HG02840 (cell line): ENCODE results near the gene AUTS2.

Source experiments
- ATAC-seq: cut with Tn5 transposase; IDR thresholded peaks from one replicate; pipeline ENCODE4 v1.9.1; 2021; ENCODE audit warnings: mild to moderate bottlenecking, moderate library complexity, moderate number of reproducible peaks; ENCODE audit not compliant: unreplicated experiment, low FRiP score

The AUTS2 gene

GRCh38 chr7:70069977-70070376 is 471.7 kb downstream of the AUTS2 start:
- no peak for ATAC-seq

GRCh38 chr7:70071766-70072165 is 473.5 kb downstream of the AUTS2 start:
- ATAC-seq, result no peak

- no peak for ATAC-seq
Measured at GRCh38 chr7:70072220-70072619, 473.9 kb downstream of the AUTS2 start.

- ATAC-seq, result no peak
Measured at GRCh38 chr7:70076325-70076724, 478.1 kb downstream of the AUTS2 start.

GRCh38 chr7:70082099-70082611 is 483.9 kb downstream of the AUTS2 start:
- ATAC-seq, result no peak

GRCh38 chr7:70091362-70091761 is 493.1 kb downstream of the AUTS2 start:
- ATAC-seq, result no peak

GRCh38 chr7:70092314-70093204 is 494.3 kb downstream of the AUTS2 start:
- no peak for ATAC-seq

GRCh38 chr7:70093205-70093904 is 495.1 kb downstream of the AUTS2 start:
- ATAC-seq, result no peak

GRCh38 chr7:70094831-70095230 is 496.6 kb downstream of the AUTS2 start:
- no peak for ATAC-seq

GRCh38 chr7:70097645-70098044 is 499.4 kb downstream of the AUTS2 start:
- no peak for ATAC-seq

- ATAC-seq, result no peak
Measured at GRCh38 chr7:70098133-70098561, 499.9 kb downstream of the AUTS2 start.

- ATAC-seq, result no peak
Measured at GRCh38 chr7:70098905-70099672, 500.8 kb downstream of the AUTS2 start.

GRCh38 chr7:70104243-70104642 is 506.0 kb downstream of the AUTS2 start:
- ATAC-seq, result no peak

- no peak for ATAC-seq
Measured at GRCh38 chr7:70113078-70113477, 514.8 kb downstream of the AUTS2 start.

GRCh38 chr7:70113536-70113935 is 515.3 kb downstream of the AUTS2 start:
- no peak for ATAC-seq

GRCh38 chr7:70114806-70115205 is 516.5 kb downstream of the AUTS2 start:
- ATAC-seq, result no peak

- ATAC-seq, result no peak
Measured at GRCh38 chr7:70116244-70116643, 518.0 kb downstream of the AUTS2 start.

- ATAC-seq, result no peak
Measured at GRCh38 chr7:70116867-70117266, 518.6 kb downstream of the AUTS2 start.

GRCh38 chr7:70120851-70121250 is 522.6 kb downstream of the AUTS2 start:
- no peak for ATAC-seq

- ATAC-seq, result no peak
Measured at GRCh38 chr7:70131817-70132216, 533.5 kb downstream of the AUTS2 start.
